Measurements from ENCODE around the gene IL32.

Gene IL32

DNA sequence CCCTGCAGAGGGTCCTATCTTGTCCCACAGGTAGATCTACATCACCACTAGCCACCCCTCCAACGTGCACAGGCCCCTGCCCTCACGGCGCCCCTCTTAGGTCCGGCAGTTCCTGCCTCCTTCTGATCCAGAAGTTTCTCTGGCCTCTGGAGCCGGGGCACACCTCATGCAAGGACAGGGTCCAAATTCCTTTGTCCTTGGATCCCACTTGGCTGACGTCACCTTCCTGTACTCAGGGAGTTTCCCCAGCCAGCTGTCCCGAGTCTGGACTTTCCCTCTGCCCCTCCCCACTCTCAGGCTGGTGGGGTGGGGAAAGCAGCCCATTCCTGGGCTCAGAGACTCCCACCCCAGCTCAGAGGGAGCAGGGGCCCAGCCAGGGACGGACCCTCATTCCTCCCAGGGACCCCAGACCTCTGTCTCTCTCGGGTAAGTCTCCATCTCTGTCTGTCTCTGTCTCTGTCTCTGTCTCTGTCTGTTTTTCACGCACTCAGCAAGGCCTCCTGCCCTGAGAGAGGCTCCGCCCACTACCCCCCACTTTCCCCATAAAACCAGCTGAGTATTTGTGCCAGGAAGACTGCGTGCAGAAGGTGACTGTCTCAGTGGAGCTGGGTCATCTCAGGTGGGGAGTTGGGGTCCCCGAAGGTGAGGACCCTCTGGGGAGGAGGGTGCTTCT is at the start of gene IL32:
IL32 (plus strand) TSS at position 572 of the 673 bp plus-strand sequence. CDS start 172 bp downstream, outside the sequence.
- DNase-seq, result no peak

DNA sequence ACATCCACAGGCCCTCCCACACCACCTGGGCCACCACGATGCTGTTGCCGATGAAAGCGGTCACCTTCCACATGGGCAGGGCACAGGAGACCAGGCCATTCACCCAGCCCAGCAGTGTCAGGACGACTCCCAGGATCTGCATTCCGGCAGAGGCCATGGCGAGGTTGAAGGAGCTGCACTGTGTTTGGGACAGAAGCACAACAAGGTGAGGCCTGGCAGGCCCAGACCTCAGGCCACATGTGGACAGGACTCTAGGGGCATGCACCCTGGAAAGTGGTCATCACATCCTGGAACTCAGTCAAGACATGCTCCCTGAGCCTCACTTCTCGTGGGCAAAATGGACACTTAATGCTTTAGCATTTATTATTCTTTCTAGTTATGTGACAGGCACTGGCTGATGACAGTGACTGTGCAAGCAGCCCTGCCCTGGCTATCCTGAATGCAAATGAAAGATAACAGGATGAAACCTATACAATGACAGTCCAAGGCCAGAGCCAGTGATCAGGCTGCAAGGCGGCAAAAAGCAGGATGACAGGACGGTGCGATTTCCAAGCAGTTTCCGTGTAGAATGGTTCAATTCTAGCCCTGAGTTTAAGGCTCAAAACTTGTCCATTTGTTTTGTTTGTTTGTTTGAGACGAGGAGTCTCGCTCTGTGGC is 49.4 kb upstream of the IL32 start:
- DNase-seq, result no peak

GRCh38 chr16:3017344-3017743 is 48.1 kb upstream of the IL32 start:
- no peak for DNase-seq

DNA sequence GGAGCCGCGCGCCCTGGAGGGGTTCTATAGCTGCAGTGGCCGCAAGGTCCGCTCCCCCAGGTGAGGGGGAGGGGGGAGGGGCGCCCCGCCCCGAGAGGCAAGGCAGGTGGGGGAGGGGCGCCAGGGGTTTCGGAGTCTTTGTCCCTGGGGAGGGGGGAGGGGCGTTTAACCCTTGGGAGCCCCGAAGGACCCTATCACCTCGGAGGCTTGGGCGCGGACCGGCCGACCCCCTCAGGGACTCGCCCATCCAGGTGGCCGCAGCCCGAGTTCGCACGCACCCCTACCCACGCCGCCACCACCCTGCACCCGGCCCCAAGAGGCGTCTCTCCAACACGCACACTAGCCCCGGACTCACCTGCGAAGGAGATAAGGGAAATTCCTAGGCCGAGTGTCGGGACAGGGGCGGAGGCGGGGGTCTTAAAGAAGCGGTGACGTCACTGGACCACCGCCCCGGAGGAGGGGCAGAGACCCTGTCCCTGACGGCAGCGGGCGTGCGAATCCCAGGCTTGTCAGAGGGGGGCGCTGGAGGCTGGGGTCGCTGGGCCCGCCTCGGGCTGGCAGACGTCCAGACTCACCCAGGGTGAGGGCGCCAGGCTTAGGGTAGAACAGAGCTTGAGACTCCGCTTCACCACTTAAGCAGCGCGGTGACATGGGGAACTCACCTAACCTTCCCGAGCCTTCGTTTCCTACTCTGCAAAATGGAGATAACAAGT is 47.5 kb upstream of the IL32 start, which contains the start of gene CLDN6:
CLDN6 (minus strand) TSS at position 390 of the 713 bp plus-strand sequence. CDS start 2,162 bp downstream, outside the sequence.
- DNase-seq, result no peak

- DNase-seq, result no peak
These were observed 45.7 kb upstream of the IL32 start for GRCh38 chr16:3019594-3020246.

- peak; percentile 45 to 84 for DNase-seq
These were observed 45.2 kb upstream of the IL32 start, which contains the start of gene TNFRSF12A for GRCh38 chr16:3020247-3020603. Gene TNFRSF12A, plus strand, starts transcription at chr16:3020368. Its CDS starts 30 bp downstream, at chr16:3020398.

DNA sequence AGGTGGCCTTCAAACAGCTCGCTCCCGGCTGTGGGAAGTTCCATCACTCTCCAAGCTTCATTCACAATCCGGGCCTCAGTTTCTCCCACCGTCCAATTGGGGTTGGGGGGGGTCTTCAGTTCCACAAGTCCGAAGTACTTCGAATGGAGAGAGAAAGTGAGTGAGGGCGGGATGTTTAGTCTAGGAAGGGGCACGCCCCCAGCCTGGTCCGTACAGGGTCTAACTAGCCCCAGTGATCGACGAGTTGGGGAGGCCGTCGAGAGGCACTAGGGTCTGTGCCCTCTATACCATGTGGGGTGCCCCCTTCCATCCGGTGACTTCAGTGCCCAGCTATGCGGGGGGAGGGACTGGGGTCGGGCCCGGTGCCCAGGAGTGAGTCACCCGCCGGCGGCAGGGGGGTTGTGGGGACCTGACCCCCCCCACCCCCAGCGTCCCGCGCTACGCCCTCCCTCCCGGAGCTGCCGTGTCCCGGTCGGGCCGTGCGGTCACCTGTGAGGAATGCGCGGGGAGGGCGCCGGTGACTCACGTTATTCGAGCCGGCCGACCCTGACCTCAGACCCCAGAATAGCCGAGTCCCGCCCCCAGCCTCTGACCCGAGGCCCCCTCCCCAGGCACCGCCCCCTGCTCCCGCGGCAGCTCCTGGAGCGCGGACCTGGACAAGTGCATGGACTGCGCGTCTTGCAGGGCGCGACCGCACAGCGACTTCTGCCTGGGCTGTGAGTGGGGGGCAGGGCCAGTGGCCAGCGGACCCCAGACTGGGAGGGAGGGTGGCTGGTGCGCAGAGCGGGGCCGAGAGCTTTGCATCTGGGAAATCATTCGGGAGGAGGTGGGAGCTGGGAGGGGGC is 44.6 kb upstream of the IL32 start:
- peak; percentile 67 to 74 for DNase-seq

DNA sequence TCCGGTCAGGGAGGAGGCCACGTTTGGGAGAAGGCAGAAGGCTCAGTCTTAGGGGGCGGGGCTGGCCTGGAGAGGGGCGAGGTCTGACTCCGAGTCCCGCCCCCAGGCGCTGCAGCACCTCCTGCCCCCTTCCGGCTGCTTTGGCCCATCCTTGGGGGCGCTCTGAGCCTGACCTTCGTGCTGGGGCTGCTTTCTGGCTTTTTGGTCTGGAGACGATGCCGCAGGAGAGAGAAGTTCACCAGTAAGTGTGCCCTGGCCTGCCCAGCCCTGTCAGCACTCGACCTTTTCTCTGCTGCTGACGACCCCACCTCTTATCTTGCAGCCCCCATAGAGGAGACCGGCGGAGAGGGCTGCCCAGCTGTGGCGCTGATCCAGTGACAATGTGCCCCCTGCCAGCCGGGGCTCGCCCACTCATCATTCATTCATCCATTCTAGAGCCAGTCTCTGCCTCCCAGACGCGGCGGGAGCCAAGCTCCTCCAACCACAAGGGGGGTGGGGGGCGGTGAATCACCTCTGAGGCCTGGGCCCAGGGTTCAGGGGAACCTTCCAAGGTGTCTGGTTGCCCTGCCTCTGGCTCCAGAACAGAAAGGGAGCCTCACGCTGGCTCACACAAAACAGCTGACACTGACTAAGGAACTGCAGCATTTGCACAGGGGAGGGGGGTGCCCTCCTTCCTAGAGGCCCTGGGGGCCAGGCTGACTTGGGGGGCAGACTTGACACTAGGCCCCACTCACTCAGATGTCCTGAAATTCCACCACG is 43.8 kb upstream of the IL32 start:
- peak; percentile 43 to 80 for DNase-seq

- DNase-seq, result peak; percentile 66 to 81
These were observed 43.2 kb upstream of the IL32 start for GRCh38 chr16:3022208-3022683.

DNA sequence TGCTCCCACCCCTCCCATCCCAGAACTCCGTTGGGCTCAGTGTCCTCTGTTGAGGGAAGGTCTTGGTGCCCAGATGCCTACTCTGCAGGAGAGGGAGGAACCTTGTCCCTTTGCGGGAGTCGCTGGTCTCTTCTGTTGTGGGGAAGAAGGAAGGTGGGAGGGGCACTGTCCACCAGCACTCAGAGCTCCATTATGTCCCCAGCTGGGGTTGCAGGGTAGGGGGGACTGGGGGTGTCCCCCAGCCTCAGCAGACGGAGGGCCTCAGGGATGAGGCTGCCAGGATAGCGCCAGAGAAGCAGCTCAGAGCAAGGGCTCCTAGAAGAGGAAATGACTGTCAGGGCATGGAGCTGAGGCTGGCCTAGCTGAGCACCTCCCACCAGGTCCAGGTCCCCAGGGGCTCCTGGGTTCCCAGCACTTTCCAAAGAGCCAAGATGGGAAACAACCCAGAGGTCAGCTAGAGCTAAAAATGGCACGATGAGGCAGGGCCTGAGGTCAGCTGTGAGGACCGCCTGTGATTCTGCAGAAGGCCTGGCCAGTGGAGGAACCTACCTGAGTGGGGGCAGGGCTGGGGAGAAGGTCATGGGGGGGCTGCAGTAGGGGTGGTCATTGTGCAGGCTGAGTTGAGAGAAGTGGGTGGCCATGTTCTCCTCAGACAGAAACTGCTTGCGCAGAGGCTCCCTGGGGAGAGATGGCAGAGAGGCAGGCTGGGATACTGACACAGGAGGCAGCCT is 42.6 kb upstream of the IL32 start:
- peak in 1 of 2 experiments; percentile 57 for DNase-seq

DNA sequence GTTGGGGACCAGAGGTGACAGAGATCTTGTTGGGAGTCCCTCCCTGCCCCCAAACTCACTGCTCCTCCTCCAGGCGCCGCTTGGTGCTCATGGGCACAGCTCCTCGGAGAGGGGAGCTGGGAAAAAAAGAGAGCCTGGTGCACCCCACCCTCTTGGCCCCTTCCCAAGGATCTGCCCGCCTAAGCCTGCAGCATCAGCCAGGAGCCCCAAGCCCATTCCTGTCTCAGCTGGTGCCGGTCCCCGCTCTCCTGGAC is 42.1 kb upstream of the IL32 start:
- peak; percentile 57 to 70 for DNase-seq

DNA sequence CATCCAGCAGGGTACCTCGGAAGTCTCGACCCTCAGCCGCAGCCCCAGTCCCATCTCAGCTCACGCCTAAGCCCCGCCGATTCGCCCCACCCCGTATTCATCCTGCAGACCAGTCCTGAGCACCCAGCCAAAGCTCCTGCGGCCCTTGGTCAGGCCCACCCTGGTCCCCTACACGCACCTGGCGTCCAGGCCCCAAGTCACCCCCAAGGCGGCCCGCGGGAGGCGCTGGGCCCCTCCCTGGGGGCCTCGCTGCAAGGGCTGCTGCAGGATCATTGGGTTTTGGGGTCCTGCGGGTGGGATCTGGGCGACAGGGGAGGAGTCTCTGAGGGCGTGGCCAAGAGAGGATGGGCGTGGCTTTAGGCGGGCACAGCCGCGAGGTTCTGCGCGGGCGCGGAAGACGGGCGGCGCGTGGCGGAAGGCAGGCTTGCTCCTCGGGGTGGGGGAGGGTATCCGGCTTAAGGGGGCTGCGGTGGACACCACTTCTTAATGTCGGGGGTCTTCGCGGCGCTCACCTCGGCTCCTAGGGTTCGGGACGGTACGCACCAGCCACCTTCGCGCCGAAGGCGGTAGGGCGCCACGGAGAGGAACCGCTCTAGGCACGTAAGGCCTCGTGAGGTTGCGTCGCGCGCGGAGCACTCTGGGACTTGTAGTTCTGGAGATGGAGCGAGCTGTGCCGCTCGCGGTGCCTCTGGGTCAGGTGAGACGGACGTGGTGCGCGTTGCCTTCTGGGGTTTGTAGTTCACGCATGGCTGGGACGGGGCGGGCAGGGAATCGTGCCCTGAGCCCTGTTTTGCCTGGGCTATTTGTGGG is 41.6 kb upstream of the IL32 start, which contains the start of the genes HCFC1R1 and THOC6:
HCFC1R1 (minus strand) TSS at position 274 of the 810 bp plus-strand sequence; CDS start at position 273, 1 bp downstream.
THOC6 (plus strand) TSS at position 367 of the 810 bp plus-strand sequence; CDS start at position 659, 292 bp downstream.
- DNase-seq, result peak; percentile 94 to 97

DNA sequence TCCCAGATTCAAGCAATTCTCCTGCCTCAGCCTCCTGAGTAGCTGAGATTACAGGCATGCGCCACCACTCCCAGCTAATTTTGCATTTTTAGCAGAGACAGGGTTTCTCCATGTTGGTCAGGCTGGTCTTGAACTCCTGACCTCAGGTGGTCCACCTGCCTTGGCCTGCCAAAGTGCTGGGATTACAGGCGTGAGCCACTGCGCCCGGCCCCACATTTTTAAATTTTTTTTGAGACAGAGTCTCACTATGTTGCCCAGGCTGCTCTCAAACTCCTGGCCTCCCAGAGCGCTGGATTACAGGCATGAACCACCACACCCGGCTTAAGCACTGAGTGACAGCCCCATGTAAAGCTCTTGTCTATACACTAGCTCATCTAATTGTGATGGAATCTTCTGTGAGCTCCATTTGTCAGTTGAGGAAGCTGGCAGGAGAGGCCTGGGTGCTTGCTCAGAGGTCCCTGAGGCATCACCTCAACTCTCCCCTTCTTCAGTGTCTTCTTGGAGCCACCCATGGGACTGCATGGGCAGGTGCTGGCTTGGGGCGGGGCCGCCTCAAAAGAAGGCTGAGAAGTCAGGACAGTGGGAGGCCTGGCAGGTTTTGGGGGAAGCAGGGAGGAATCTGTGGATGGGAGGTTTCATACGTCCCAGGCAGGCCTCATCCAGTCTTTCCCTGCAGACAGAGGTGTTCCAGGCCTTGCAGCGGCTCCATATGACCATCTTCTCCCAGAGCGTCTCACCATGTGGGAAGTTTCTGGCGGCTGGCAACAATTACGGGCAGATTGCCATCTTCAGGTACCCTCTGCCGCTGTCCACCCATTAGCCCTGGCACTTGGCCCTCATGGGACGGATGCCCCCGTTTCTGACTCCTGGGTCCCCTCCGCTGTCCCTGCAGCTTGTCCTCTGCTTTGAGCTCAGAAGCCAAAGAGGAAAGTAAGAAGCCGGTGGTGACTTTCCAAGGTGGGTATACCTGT is 40.1 kb upstream of the IL32 start:
- no peak for DNase-seq

- DNase-seq, result no peak
These were observed 39.4 kb upstream of the IL32 start for GRCh38 chr16:3026003-3026378.

DNA sequence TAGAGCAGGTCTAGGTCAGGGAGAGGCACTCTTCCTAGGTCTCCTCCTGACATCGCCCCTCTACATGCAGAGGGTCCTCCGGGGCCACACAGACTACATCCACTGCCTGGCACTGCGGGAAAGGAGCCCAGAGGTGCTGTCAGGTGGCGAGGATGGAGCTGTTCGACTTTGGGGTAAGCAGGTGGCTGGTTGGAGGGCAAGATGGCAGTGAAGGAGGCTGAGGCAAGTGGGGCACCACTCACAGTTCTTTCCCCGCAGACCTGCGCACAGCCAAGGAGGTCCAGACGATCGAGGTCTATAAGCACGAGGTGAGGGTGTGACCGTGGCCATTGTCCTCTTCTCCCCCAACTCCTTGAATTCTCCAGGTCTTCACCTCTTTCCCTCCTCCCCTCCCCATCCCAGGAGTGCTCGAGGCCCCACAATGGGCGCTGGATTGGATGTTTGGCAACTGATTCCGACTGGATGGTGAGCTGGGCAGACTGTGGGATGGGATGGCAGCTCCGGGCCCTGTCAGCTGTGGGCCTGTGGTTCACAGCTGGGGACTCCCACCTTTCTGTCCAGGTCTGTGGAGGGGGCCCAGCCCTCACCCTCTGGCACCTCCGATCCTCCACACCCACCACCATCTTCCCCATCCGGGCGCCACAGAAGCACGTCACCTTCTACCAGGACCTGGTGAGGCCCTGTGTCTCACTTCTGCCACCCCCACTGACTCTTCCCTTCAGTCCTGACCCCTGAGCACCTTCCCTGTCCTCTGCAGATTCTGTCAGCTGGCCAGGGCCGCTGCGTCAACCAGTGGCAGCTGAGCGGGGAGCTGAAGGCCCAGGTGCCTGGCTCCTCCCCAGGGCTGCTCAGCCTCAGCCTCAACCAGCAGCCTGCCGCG is 38.6 kb upstream of the IL32 start:
- DNase-seq, result no peak

- no peak for DNase-seq
These were observed 38.0 kb upstream of the IL32 start for GRCh38 chr16:3027489-3027795.

- peak in 1 of 2 experiments; percentile 30 for DNase-seq
These were observed 37.3 kb upstream of the IL32 start for GRCh38 chr16:3027983-3028715.

Data from NCI-H446 (cell line).